Activated CD4-positive, alpha-beta T cell treated with anti-CD3 and anti-CD28 coated beads, Interleukin-2, Interleukin-4, amounts not matched to agents 100 ng/mL and 50 ng/mL, durations not matched to agents 16 hours and 8 hours (primary cell): ENCODE results near the gene MSL1.

Experiments
- DNase-seq: peaks from one replicate; pipeline ENCODE4 v3.0.0-alpha.2; 2020; ENCODE audit warnings: low spot score

The MSL1 gene

GRCh38 chr17:40176754-40177110 is 55.0 kb downstream of the MSL1 start:
- DNase-seq, result no peak

- peak; percentile 75 for DNase-seq
These were observed 55.6 kb downstream of the MSL1 start, which contains the start of gene RAPGEFL1 for GRCh38 chr17:40177275-40177874. TSS of gene RAPGEFL1 (plus strand) at chr17:40177470. CDS start at chr17:40177862, 392 bp downstream.

GRCh38 chr17:40178021-40178601 is 56.3 kb downstream of the MSL1 start:
- no peak for DNase-seq

- no peak for DNase-seq
These were observed 56.9 kb downstream of the MSL1 start for GRCh38 chr17:40178660-40179059.

GRCh38 chr17:40179923-40180659 is 58.3 kb downstream of the MSL1 start:
- no peak for DNase-seq

GRCh38 chr17:40180694-40181093 is 58.9 kb downstream of the MSL1 start:
- no peak for DNase-seq

- DNase-seq, result no peak
These were observed 59.4 kb downstream of the MSL1 start for GRCh38 chr17:40181205-40181604.

- DNase-seq, result no peak
These were observed 60.8 kb downstream of the MSL1 start for GRCh38 chr17:40182606-40183005.
